Femur (tissue), 1 donor: ENCODE measurements around the gene MATCAP1.

Experiments used
- DNase-seq: peaks from one replicate; pipeline ENCODE4 v3.0.0-alpha.2; 2017

MATCAP1 gene

GRCh38 chr16:67190448-67191399 is 7.0 kb upstream of the MATCAP1 start:
- DNase-seq, result no peak

GRCh38 chr16:67190041-67190440 is 6.3 kb upstream of the MATCAP1 start, which contains the start of gene EXOC3L1:
TSS of gene EXOC3L1 (minus strand) at chr16:67190136. CDS start at chr16:67189676, 460 bp downstream.
- no peak for DNase-seq

GRCh38 chr16:67188798-67189197 is 5.0 kb upstream of the MATCAP1 start:
- DNase-seq, result no peak

- DNase-seq, result no peak
Observed at GRCh38 chr16:67188323-67188722, 4.6 kb upstream of the MATCAP1 start.

- DNase-seq, result peak; percentile 68
Observed at GRCh38 chr16:67187175-67187890, 3.6 kb upstream of the MATCAP1 start.

GRCh38 chr16:67186550-67186950 is 2.8 kb upstream of the MATCAP1 start:
- DNase-seq, result no peak

GRCh38 chr16:67185651-67186134 is 1.9 kb upstream of the MATCAP1 start:
- no peak for DNase-seq

- peak; percentile 94 for DNase-seq
Observed at GRCh38 chr16:67184995-67185650, 1.4 kb upstream of the MATCAP1 start.

GRCh38 chr16:67184453-67184994 is 761 bp upstream of the MATCAP1 start:
- no peak for DNase-seq

GRCh38 chr16:67183284-67183626 is 508 bp downstream of the MATCAP1 start:
- no peak for DNase-seq

- no peak for DNase-seq
Observed at GRCh38 chr16:67182288-67182687, 1.5 kb downstream of the MATCAP1 start.

GRCh38 chr16:67181346-67181745 is 2.4 kb downstream of the MATCAP1 start:
- DNase-seq, result no peak

GRCh38 chr16:67180166-67180565 is 3.6 kb downstream of the MATCAP1 start:
- no peak for DNase-seq

GRCh38 chr16:67179421-67180080 is 4.2 kb downstream of the MATCAP1 start:
- no peak for DNase-seq

GRCh38 chr16:67177743-67178699 is 5.7 kb downstream of the MATCAP1 start:
- DNase-seq, result no peak

- no peak for DNase-seq
Observed at GRCh38 chr16:67176662-67177061, 7.1 kb downstream of the MATCAP1 start.

- DNase-seq, result peak; percentile 35
Observed at GRCh38 chr16:67174706-67175231, 9.0 kb downstream of the MATCAP1 start.

GRCh38 chr16:67173808-67174705 is 9.7 kb downstream of the MATCAP1 start:
- peak; percentile 84 for DNase-seq

- no peak for DNase-seq
Observed at GRCh38 chr16:67173323-67173722, 10.4 kb downstream of the MATCAP1 start.
